Cardiac muscle cell (in vitro differentiated cells and primary cell): Measurements from ENCODE around the gene SOX8. TPM values are rescaled to one million over a fixed set of nuclear protein-coding genes. Genes with fewer than 3 reads are reported as not detected.

Source experiments
- DNase-seq, 2 donors: peaks; one replicate each; pipeline versions ENCODE4 v3.0.0 to v3.0.0-alpha.2; 2010 to 2017; ENCODE audit warnings: low read depth in 1 of 2, low spot score in 1 of 2
- H3K27ac ChIP-seq: fragments of 200-600 bp; sonication (generic); 2 replicates; pipeline ENCODE4 v1.5.1; 2016
- H3K27me3 ChIP-seq: fragments of 200-600 bp; sonication (generic); 2 replicates; pipeline ENCODE4 v1.6.0; 2016; ENCODE audit warnings: control low read depth
- H3K36me3 ChIP-seq: fragments of 200-600 bp; sonication (generic); 2 replicates; pipeline ENCODE4 v1.5.1; 2016; ENCODE audit warnings: control low read depth
- H3K4me1 ChIP-seq: fragments of 200-600 bp; sonication (generic); 2 replicates; pipeline ENCODE4 v1.8.1; 2017; ENCODE audit warnings: low read depth, mild to moderate bottlenecking, mixed run types
- H3K4me3 ChIP-seq: fragments of 200-600 bp; sonication (generic); 2 replicates; pipeline ENCODE4 v1.5.1; 2016; ENCODE audit warnings: mild to moderate bottlenecking
- H3K9me3 ChIP-seq: fragments of 200-600 bp; sonication (generic); 2 replicates; pipeline ENCODE4 v1.5.1; 2017; ENCODE audit warnings: low read depth, mild to moderate bottlenecking, control low read depth
- polyA plus RNA-seq: library from polyadenylated mRNA; unstranded; fragments of >200 nt; fragmentation: Nextera tagmentation; extraction: Ambion mirVana; gene quantifications from 2 replicates; pipeline ENCODE4 v1.2.1, GENCODE V29; 2016
- total RNA-seq: library from RNA; depleted of rRNA; stranded (reverse); fragments of >200 nt; gene quantifications from 2 replicates; pipeline ENCODE4 v1.2.3, GENCODE V29; 2016
- TF ChIP-seq, protein P1 (sequence below): IDR thresholded peaks from 2 replicates; pipeline ENCODE4 v1.5.1; 2012; ENCODE audit warnings: low read depth, mild to moderate bottlenecking, low read length

SOX8 gene
- total and polyA plus RNA-seq, 2 experiments from 2014 or later = 5.8 to 13.7 TPM

- no peaks in the 10 kb centered on the region for H3K9me3 ChIP-seq
Observed at GRCh38 chr16:998211-998610, 16.6 kb downstream of the SOX8 start.

DNA sequence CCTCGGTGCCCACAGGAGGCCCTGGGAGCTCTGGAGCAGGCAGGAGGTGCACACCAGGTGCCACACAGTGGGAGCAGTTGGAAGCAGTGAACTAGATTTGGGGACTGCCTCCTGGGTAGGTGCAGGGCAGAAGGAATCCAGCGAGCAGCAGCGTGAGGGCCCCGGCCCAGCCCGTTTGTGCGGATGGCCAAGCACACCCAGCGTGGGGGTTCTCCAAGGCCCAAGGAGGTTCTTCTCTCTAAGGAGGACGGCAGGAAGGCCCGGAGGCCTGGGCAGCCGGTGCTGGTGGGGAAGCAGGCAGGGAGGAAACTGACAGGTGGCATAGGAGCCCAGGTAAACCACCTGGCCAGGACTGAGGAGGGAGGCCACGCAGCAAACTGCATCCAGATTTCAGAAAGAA lies 17.0 kb downstream of the SOX8 start:
- no peaks in the 10 kb centered on the region for H3K9me3 ChIP-seq
- no peak overlapping the region for H3K4me3 ChIP-seq
- TF ChIP-seq, protein P1, sequence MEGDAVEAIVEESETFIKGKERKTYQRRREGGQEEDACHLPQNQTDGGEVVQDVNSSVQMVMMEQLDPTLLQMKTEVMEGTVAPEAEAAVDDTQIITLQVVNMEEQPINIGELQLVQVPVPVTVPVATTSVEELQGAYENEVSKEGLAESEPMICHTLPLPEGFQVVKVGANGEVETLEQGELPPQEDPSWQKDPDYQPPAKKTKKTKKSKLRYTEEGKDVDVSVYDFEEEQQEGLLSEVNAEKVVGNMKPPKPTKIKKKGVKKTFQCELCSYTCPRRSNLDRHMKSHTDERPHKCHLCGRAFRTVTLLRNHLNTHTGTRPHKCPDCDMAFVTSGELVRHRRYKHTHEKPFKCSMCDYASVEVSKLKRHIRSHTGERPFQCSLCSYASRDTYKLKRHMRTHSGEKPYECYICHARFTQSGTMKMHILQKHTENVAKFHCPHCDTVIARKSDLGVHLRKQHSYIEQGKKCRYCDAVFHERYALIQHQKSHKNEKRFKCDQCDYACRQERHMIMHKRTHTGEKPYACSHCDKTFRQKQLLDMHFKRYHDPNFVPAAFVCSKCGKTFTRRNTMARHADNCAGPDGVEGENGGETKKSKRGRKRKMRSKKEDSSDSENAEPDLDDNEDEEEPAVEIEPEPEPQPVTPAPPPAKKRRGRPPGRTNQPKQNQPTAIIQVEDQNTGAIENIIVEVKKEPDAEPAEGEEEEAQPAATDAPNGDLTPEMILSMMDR = no peak
- no peak for DNase-seq
- no peaks in the 10 kb centered on the region for H3K4me1 ChIP-seq
- no peak overlapping the region for H3K27ac ChIP-seq
- H3K27me3 ChIP-seq = peaks cover 4% of the 10 kb centered on the region
- no peaks in the 10 kb centered on the region for H3K36me3 ChIP-seq

More at GRCh38 chr16:998211-998610, 16.6 kb downstream of the SOX8 start:
- DNase-seq = no peak
- no peak overlapping the region for H3K27ac ChIP-seq
- TF ChIP-seq, protein P1 = no peak
- peaks cover 4% of the 10 kb centered on the region for H3K27me3 ChIP-seq
- H3K4me3 ChIP-seq = no peak overlapping the region
- no peaks in the 10 kb centered on the region for H3K4me1 ChIP-seq
- no peaks in the 10 kb centered on the region for H3K36me3 ChIP-seq

DNA sequence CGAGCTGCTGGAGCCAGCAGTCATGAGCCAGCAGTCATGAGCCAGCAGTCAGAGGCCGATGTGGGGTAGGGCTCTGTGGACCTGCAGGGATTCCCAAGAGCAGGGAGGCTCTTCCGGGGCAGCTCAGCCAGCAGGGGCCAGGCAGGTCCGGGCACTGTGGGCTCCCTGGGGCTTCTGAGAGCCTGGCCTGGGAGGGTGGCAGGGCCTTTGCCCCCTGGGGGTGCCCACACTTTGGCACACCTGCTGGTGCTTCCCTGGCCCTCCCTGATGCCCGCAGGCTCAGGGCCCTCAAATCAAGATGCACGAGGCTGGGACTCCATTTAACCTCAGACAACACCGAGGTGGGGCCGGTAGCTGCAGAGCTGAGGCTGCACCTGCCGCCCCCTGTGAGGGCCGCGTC lies 18.1 kb downstream of the SOX8 start:
- H3K9me3 ChIP-seq = no peaks in the 10 kb centered on the region
- no peak for DNase-seq
- TF ChIP-seq, protein P1 = no peak
- no peak overlapping the region for H3K27ac ChIP-seq
- no peak overlapping the region for H3K4me3 ChIP-seq
- H3K4me1 ChIP-seq = no peaks in the 10 kb centered on the region
- H3K36me3 ChIP-seq = no peaks in the 10 kb centered on the region
- peaks cover 4% of the 10 kb centered on the region for H3K27me3 ChIP-seq

GRCh38 chr16:1000608-1001007 lies 19.0 kb downstream of the SOX8 start:
- TF ChIP-seq, protein P1 = no peak
- H3K9me3 ChIP-seq = no peaks in the 10 kb centered on the region
- no peak overlapping the region for H3K27ac ChIP-seq
- no peaks in the 10 kb centered on the region for H3K4me1 ChIP-seq
- no peaks in the 10 kb centered on the region for H3K36me3 ChIP-seq
- H3K27me3 ChIP-seq = peaks cover 4% of the 10 kb centered on the region
- H3K4me3 ChIP-seq = no peak overlapping the region
- no peak for DNase-seq

- TF ChIP-seq, protein P1 = no peak
- Histone ChIP-seq H3K27me3 (peaks cover 4% of the 10 kb centered on the region), H3K9me3 (no peaks in the 10 kb centered on the region), H3K36me3 (no peaks in the 10 kb centered on the region), H3K4me3 (no peak overlapping the region), H3K27ac (no peak overlapping the region), H3K4me1 (no peaks in the 10 kb centered on the region)
- no peak for DNase-seq
Observed at GRCh38 chr16:1001096-1001495, 19.5 kb downstream of the SOX8 start.
